ENCODE measurements around the gene WBP2. TPM values are rescaled to one million over a fixed set of nuclear protein-coding genes. Genes with fewer than 3 reads are reported as not detected.

WBP2 gene
- total RNA-seq, 6 experiments from 2014 or later: 51.4 to 65.5 (median 59.3) TPM

- no peak for TF ChIP-seq CTCF (IDR thresholded peaks at IDR 0.05)
- Mint-ChIP-seq H3K27me3 (ENCODE audit: insufficient read depth) (peaks cover 4% of the 10 kb centered on the region; the same call in 1 of the 2 replicates), H3K36me3 (ENCODE audit: low read depth) (no peaks in the 10 kb centered on the region), H3K9me3 (no peaks in the 10 kb centered on the region), H3K4me1 (ENCODE audit: low read depth) (peaks cover 19% of the 10 kb centered on the region), H3K4me3 (no peak overlapping the region), H3K27ac (no peak overlapping the region)
- DNase-seq: no peak
Measured at GRCh38 chr17:75899353-75899752, 44.2 kb upstream of the WBP2 start.

DNA sequence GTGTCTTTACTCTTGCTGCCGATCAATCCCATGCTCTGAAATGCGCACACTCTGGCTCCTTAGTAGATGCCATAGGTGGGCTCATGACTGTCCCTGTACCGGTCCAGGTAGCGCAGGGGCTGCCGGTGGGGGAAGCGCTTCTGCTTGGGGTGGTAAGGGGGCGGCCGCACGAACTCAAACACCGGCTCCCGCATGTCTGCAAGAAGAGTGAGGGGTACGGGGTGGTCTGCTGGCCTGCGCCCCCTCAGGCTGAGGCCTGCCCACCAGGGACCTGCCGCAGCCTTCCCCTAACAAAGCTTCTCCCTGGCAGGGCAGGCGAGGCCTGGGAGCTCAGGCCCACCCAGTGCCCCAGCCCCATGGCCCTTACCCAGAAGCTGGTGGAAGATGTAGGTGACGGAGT, 43.7 kb upstream of the WBP2 start:
- H3K4me3 Mint-ChIP-seq: no peak overlapping the region
- peaks cover 19% of the 10 kb centered on the region for H3K4me1 Mint-ChIP-seq (ENCODE audit: low read depth)
- no peaks in the 10 kb centered on the region for H3K9me3 Mint-ChIP-seq
- H3K36me3 Mint-ChIP-seq (ENCODE audit: low read depth): no peaks in the 10 kb centered on the region
- no peak for TF ChIP-seq CTCF (IDR thresholded peaks at IDR 0.05)
- H3K27me3 Mint-ChIP-seq (ENCODE audit: insufficient read depth): peaks cover 4% of the 10 kb centered on the region; the same call in 1 of the 2 replicates
- no peak overlapping the region for H3K27ac Mint-ChIP-seq
- DNase-seq: no peak

GRCh38 chr17:75898065-75898464, 42.9 kb upstream of the WBP2 start:
- peaks cover 4% of the 10 kb centered on the region; the same call in 1 of the 2 replicates for H3K27me3 Mint-ChIP-seq (ENCODE audit: insufficient read depth)

GRCh38 chr17:75897160-75898019, 42.3 kb upstream of the WBP2 start:
- H3K36me3 Mint-ChIP-seq (ENCODE audit: low read depth): no peaks in the 10 kb centered on the region
- H3K27me3 Mint-ChIP-seq (ENCODE audit: insufficient read depth): peaks cover 4% of the 10 kb centered on the region; the same call in 1 of the 2 replicates
- H3K4me3 Mint-ChIP-seq: peak overlapping the region; percentile 56
- H3K4me1 Mint-ChIP-seq (ENCODE audit: low read depth): peaks cover 19% of the 10 kb centered on the region
- H3K27ac Mint-ChIP-seq: peak overlapping the region; percentile 48
- no peaks in the 10 kb centered on the region for H3K9me3 Mint-ChIP-seq
- no peak for DNase-seq
- TF ChIP-seq CTCF (IDR thresholded peaks at IDR 0.05): no peak

More at GRCh38 chr17:75898065-75898464, 42.9 kb upstream of the WBP2 start:
- no peak for TF ChIP-seq CTCF (IDR thresholded peaks at IDR 0.05)
- Mint-ChIP-seq H3K27ac (no peak overlapping the region; the same call in 1 of the 2 replicates), H3K9me3 (no peaks in the 10 kb centered on the region), H3K4me3 (no peak overlapping the region), H3K4me1 (ENCODE audit: low read depth) (peaks cover 19% of the 10 kb centered on the region), H3K36me3 (ENCODE audit: low read depth) (no peaks in the 10 kb centered on the region)
- DNase-seq: no peak

DNA sequence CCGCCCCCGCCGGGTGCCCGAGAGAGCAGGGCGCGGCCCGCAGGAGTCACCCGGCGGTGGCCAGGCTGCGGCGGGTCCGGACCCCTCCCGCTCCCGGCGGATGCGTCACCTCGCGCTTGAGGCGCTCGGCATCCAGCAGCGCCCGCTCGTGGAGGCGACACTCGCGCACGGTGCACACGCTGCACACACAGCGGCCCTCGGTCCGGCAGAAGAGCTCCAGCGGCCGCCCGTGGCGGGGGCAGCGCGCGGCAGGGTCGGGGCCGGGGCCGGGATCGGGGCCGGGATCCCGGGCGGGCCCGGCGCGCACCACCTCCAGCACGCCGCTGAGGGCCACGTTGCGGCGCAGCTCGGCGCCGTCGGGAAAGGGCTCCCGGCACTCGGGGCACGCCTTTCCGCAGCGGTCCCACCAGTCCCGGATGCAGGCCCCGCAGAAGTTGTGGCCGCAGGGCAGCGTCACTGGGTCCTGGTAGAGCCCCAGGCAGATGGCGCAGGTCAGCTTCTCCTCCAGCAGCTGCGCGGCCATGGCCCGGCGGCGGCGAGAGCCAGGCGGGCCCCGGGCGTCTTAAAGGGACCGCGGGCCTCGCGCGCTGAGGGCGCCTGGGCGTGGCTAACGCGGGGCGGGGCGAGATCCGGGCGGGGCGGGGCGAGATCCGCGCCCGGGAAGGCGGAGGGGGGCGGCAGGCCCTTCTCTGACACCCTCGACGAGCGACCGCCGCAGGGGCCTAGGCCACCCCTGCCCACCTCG, 41.5 kb upstream of the WBP2 start, which contains the start of gene TRIM65:
Gene TRIM65, minus strand, starts transcription at position 537 of the 745 bp plus-strand sequence. Its CDS starts 14 bp downstream, at position 523.
- Mint-ChIP-seq H3K9me3 (no peaks in the 10 kb centered on the region), H3K4me1 (ENCODE audit: low read depth) (peaks cover 19% of the 10 kb centered on the region), H3K27ac (peak within 1 kb of the TSS; percentile 84), H3K27me3 (ENCODE audit: insufficient read depth) (peaks cover 4% of the 10 kb centered on the region; the same call in 1 of the 2 replicates), H3K36me3 (ENCODE audit: low read depth) (no peaks in the 10 kb centered on the region), H3K4me3 (peak within 1 kb of the TSS; percentile 87)
- DNase-seq: peak; percentile 72
- peak; percentile 65 for TF ChIP-seq CTCF (IDR thresholded peaks at IDR 0.05)
